Right lung (tissue), 5 donors: ENCODE measurements around the gene CDC14B. TPM values are rescaled to one million over a fixed set of nuclear protein-coding genes. Genes with fewer than 3 reads are reported as not detected.
"Not testable (repeated sequence)": the region's sequence is repeated elsewhere in the genome, so short reads cannot be mapped to it uniquely, and the experiment has no call there.

ENCODE experiments used
- DNase-seq, 2 donors: peaks; one replicate each; pipeline ENCODE4 v3.0.0-alpha.2; 2013
- polyA plus RNA-seq, 5 donors: library from polyadenylated mRNA; unstranded; fragments of 120-200 nt; gene quantifications; one replicate each; pipeline versions ENCODE4 v1.2.1 to v1.2.3, GENCODE V29; 2013; ENCODE audit warnings: inconsistent platforms in 1 of 5, low replicate concordance in 1 of 5; ENCODE audit not compliant: insufficient read length in 5 of 5, insufficient read depth in 1 of 5

CDC14B gene
- polyA plus RNA-seq, 5 donors, result 13.6 to 21.1 (median 17.2) TPM

DNA sequence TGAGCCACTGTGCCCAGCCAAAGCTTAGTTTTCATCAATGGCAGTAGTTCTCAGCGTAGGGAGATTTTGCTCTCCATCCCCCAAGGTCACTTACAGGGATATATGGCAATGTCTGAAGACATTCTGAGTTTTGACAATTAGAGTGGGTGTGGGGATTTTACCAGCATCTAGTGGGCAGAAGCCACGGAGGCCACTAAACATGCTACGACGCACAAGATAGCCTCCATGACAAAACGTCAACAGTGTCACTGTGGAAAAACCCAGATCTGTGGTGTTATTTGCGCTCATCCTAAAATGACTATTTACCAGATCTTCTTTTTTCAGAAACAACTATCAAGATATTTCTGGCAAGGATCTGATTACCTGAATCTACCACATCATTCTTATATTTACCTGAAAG lies 68.2 kb downstream of the CDC14B start:
- no peak for DNase-seq

DNA sequence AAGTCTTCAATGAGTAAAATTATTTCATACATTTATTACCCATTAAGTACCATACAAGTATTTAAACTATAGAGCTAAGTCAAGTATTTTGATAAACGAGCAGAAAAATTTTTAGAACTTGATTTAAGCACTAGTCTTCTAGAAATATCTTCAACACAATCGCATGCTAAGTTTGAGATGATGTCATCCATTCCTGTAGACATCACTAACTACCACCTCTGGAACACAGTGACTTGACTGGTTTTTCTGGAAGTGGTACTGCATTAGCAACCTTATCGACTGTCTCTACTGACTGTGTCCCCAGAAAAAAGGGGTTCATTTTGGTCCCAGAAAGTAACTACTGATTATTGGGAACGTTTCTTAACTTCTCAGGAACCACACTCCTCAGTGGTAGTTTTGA lies 69.0 kb downstream of the CDC14B start:
- DNase-seq, result no peak

GRCh38 chr9:96543131-96543530 lies 76.5 kb downstream of the CDC14B start:
- DNase-seq, result not testable (repeated sequence)

- DNase-seq, result no peak
These were observed 79.5 kb downstream of the CDC14B start for GRCh38 chr9:96540106-96540505.

DNA sequence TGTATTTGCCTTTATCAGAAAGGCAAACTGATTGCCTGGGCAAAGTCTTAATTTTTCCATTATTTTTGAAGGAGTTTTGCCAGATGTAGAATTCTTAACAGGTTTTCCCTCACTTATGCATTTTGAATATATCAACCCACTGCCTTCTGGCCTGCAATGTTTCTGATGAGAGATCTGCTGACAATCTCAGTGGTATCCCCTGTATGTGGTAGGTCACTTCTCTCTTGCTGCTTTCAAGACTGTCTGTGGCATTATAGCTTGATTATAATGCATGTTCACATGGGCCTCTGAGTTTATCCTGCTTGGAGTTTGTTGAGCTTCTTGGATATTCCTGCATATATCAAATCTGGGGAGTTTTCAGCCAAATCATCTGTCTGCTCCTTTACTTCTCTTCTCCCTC lies 87.5 kb downstream of the CDC14B start:
- DNase-seq, result no peak

DNA sequence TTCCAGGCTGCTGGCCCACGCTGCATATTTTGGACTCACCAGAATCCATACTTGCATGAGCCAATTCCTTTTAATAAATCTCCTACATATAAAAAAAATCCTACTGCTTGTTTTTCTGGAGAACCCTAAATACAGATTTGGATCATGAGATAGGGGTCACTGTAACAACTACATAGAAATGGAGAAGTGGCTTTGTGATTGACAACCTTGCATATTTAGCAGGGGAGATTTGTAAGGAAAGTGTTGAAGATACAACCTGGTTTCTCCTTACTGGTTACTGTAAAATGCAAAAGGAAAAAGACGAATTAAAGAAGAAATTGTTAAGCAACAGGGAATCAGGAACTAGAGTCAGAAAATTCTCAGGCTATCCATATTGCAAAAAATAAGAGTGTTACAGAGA lies 94.9 kb downstream of the CDC14B start:
- no peak for DNase-seq

DNA sequence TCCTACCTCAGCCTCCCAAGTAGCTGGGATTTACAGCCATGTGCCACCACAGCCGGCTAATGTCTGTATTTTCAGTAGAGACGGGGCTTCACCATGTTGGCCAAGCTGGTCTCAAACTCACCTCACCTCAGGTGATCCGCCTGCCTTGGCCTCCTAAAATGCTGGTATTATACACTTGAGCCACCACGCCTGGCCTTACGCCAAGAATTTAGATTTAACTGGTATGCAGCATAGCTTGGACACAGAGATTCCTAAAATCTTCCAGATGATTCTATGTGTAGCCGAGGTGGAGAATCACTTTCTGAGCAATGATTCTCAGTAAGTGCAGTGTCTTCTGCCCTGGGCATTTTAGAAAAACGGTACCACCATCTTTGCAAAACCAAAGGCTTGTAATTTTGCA lies 95.6 kb downstream of the CDC14B start:
- no peak for DNase-seq

GRCh38 chr9:96523374-96523773 lies 96.3 kb downstream of the CDC14B start:
- DNase-seq, result no peak

GRCh38 chr9:96522366-96522765 lies 97.3 kb downstream of the CDC14B start:
- DNase-seq, result no peak

- DNase-seq, result no peak
These were observed 99.9 kb downstream of the CDC14B start for GRCh38 chr9:96519787-96520186.

GRCh38 chr9:96519095-96519494 lies 100.5 kb downstream of the CDC14B start:
- DNase-seq, result no peak

- DNase-seq, result peak; percentile 28 to 36
These were observed 103.8 kb downstream of the CDC14B start for GRCh38 chr9:96515621-96516470.

- DNase-seq, result no peak
These were observed 104.9 kb downstream of the CDC14B start for GRCh38 chr9:96514800-96515158.

DNA sequence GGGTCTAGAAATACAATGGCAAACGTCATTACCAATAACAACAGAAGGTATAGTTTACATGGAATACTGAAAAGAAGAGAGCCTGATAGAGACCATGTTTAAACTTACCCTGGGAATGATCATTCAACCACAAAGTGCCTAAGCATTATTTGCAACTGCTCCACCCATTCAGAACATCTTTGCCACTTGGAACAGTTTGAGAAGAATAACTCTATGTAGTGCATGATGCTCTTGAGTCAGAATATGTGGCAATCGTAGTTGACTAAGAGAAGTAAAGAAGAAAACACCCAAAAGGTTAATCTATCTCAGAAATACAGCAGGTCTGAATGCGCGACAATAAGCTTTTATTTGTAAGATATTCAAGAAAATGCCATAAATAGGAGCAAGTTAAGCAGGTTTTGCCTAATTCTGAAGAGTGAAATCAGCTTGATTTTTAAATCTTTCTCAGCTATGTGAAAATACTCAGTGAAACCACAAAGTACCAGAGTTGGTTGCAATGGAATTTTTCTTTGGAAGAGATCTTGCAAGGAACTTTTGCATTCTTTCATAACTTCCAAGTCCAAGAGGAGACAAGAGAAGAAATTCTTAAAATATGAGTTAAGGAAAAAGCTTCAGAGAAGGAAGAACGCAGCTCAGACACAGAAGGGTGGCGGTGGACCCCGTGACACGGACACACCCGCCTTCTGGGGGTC lies 105.4 kb downstream of the CDC14B start:
- no peak for DNase-seq

- DNase-seq, result no peak
These were observed 106.0 kb downstream of the CDC14B start for GRCh38 chr9:96513622-96514021.

DNA sequence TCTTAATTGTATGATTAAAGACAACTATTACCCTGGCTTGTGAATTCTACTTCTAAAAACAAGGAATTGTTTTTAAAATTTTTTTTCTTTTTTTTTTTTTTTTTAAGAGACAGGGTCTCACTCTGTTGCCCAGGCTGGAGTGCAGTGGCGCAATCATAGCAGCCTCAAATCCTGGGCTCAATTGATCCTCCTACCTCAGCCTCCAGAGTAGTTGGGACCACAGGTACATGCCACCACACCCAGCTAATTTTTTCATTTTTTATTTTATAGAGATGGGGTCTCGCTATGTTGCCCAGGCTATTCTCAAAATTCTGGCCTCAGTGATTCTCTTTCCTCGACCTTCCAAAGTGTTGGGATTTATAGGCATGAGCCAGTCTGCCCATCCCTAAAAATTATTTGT lies 107.4 kb downstream of the CDC14B start:
- DNase-seq, result no peak

- DNase-seq, result no peak
These were observed 109.4 kb downstream of the CDC14B start for GRCh38 chr9:96510258-96510657.

DNA sequence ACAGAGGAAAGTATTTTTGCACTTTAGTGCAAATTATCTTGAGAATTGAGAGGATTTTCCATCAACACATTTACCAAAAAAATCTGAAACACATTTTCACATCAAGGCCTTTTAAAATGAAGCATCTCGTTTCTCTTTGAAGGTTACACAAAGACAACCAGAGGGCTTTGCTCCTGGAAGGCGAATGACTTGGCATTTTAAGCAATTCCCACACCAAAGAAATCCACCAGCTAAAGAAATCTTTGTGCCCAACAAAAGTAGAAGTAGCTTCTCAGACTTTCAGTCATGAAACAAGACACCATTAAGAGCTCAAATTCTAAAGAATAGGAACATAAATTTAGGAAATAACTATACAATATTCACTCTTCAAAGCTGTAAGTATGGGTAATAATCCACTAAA lies 109.8 kb downstream of the CDC14B start:
- DNase-seq, result no peak

GRCh38 chr9:96509026-96509425 lies 110.6 kb downstream of the CDC14B start:
- DNase-seq, result no peak

DNA sequence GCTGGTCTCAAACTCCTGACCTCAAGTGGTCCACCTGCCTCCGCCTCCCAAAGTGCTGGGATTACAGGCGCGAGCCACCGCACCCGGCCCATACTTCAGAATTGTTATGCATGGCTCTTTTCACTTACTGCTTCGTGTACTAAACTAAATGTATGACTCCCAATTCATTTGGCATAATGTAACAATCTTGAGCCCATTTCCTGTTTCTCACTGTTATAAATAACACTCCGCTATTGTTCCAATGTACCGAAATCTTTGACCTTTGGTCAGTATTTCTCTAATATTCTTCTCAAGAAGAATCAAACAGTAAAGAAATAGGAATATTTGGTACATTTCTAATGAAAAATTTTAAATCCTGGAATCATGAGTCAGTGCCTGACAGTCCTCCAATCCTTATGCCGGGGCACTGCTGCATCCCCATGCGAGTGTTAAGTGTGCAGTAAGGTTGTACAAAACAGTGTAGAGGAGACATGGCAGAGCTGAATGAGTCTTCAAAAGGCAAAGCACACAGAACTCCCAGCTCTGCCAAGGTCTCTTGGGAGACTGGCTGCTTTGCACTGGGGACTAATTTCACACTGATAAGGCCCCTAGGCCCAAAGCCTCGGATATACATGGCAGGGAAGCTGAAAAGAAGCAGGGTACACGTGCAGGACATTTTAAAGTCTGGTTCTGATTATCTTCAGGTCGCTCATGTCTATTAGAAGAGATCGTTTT lies 111.3 kb downstream of the CDC14B start:
- no peak for DNase-seq

DNA sequence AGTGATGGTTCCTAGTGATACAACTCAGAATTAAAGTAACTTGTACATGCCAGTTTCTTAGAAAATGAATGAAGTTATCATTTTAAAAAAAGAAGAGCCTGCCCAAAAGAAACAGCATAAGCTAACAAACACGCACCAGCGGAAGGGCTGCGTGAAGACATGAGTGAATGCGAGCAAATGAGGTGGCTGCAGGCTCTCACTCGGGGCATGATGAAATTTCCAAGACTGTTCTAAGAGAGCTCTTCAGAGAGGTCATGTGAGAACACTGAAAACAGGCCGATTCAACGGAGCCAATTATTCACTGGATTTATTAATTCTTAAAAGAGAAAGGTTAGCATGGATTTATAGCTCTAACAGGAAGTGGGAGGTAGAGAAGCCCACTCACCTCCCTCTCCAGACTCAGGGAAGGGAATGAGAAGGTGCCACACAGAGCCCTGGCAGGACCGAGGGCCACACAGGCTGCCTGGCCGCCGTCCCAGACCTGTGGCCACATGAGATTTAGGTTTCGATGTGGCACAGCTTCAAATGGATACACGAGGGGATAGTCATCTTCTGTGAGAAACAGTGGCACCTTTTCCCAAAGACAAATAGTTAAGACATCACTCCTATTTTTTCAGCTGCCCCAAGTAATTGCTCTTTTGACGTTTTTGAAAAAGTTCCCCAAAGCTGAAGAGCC lies 114.2 kb downstream of the CDC14B start:
- DNase-seq, result no peak

- no peak for DNase-seq
These were observed 115.7 kb downstream of the CDC14B start for GRCh38 chr9:96503918-96504317.
